Right lobe of liver (tissue), 4 donors: ENCODE measurements around the gene RAC2.

Source experiments
- CTCF ChIP-seq, 4 donors: fragments of 200-600 bp in 3 of 4; fragments of 450-650 bp in 1 of 4; IDR thresholded peaks; one replicate each; pipeline versions ENCODE4 v1.5.1 to v1.8.0; 2016 to 2022; ENCODE audit warnings: antibody characterized with exemption in 4 of 4, mild to moderate bottlenecking in 2 of 4
- POLR2A ChIP-seq: fragments of 450-650 bp; IDR thresholded peaks from one replicate; pipeline ENCODE4 v1.6.1; 2017; ENCODE audit warnings: antibody characterized with exemption, mild to moderate bottlenecking
- donor health status: DM: no; HTN: no; CAD: no.
- donor health status: DM: no; HTN: no; CAD: no.
- donor health status: DM: no; HTN: yes; CAD: no.

GRCh38 chr22:37221424-37222333, 22.4 kb downstream of the RAC2 start:
- TF ChIP-seq CTCF (IDR thresholded peaks at IDR 0.05) (no peak), POLR2A (no peak)
